GM21526 (cell line): ENCODE results near the gene THSD7B.
"Not testable (repeated sequence)": the region's sequence is repeated elsewhere in the genome, so short reads cannot be mapped to it uniquely, and the experiment has no call there.

Experiments used
- ATAC-seq: cut with Tn5 transposase; IDR thresholded peaks from one replicate; pipeline ENCODE4 v1.9.1; 2021; ENCODE audit warnings: moderate library complexity; ENCODE audit not compliant: unreplicated experiment, low FRiP score

The THSD7B gene

GRCh38 chr2:136920652-136921333 lies 155.4 kb downstream of the THSD7B start:
- ATAC-seq: no peak

- ATAC-seq: no peak
Observed at GRCh38 chr2:136927156-136927555, 161.8 kb downstream of the THSD7B start.

DNA sequence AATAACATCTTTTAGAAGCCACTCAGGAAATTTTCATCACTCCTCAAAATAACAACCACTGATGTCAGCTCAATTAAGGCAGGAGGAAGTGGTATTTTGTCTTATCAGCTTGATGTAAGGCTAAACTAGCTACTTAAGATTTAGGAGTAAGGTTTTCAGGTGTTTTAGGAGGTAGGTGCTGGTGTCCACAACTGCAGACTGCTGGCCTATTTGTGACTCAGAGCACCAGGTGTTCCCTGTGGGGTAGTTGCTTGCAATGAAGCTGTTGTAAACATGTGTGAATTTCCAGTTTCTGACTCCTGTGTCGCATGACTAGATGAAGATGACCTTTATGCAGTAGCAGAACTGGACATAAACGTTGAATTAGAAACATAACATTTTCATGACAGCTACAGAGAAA lies 164.2 kb downstream of the THSD7B start:
- ATAC-seq: no peak

DNA sequence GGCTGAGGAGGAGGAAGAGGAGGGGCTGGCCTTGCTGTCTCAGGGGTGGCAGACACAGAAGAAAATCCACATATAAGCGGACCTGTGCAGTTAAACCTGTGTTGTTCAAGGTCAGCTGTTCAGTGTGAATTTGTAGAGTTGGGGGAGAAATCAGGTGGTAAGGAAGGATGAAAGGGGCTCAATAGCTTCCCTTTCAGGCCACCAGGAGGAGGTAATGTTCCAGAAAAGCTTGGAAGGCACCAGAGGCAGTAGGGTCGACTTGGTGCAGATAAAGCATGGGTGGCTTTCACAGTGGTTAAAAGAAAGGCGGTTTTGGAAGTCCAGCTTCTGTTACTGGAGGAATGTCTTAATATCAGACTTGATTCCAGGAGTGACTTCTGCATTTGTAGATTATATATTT lies 167.4 kb downstream of the THSD7B start:
- ATAC-seq: no peak

DNA sequence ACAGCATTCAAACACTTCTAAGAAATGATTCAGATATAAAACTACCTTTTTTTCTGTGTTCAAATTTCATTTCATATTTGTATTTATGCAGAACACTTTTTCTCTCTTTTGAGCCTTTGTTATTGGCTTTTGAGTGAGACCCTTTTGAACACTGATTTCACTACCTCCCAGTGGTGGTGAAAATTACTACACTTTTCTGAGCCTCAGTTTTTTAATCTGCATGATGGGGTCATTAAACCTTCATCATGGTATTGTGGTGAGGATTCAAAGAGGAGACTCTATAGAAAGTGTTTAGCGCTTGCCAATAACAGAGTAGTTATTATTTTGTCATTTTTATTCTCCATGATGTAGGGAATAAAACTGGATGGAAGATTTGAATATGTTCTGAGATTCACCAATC lies 169.8 kb downstream of the THSD7B start:
- ATAC-seq: no peak

GRCh38 chr2:136956050-136956449 lies 190.7 kb downstream of the THSD7B start:
- no peak for ATAC-seq

- ATAC-seq: no peak
Observed at GRCh38 chr2:136957044-136957443, 191.7 kb downstream of the THSD7B start.

DNA sequence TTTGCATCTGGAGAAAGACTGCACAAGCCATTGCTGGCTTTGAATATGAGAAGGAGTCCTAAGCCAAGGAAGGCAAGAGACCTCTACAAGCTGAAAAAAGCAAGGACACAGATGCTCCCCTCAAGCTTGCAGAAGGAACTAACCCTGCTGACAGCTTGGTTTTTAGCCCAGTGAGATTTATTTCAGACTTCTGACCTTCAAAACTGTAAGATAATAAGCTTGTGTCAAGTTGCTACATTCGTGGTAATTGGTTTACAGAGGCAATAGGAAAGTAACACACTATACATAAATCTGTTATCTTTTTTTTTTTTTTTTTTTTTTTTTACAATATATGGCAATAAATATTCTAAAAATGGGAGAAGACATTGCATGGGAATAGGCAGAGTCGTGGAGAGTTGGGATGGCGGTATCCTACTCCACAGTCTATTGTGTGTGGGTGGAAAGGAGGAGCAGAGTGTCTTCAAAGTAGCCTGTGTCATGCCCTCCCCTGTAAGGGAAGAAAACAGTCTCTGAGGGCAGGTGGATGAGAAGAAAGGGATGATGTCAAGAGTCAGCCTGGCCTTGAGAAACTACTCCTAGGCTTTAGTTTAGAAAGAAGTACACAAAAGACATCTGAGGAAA lies 196.9 kb downstream of the THSD7B start:
- no peak for ATAC-seq

DNA sequence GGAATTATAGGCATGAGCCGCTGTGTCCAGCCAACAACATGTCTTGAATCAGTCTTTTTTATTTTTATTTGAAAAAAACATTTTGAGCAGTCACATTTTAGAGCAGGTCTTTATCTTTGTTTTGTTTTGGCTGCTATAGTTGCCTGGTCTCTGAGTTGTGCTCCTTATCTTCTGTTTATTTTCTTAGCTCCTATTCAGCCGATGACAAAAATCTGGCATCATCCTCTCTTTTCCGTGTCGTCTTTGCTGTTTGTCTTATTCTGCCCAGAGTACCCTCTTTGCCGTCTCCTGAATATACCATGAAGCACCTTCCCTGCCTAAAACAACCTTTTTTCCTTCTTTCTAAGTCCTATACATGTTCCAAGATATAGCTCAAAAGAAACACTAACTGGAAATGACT lies 201.1 kb downstream of the THSD7B start:
- no peak for ATAC-seq

GRCh38 chr2:136980303-136980702 lies 215.0 kb downstream of the THSD7B start:
- ATAC-seq: no peak

GRCh38 chr2:136981689-136982088 lies 216.3 kb downstream of the THSD7B start:
- not testable (repeated sequence) for ATAC-seq

- ATAC-seq: no peak
Observed at GRCh38 chr2:136985044-136985443, 219.7 kb downstream of the THSD7B start.

DNA sequence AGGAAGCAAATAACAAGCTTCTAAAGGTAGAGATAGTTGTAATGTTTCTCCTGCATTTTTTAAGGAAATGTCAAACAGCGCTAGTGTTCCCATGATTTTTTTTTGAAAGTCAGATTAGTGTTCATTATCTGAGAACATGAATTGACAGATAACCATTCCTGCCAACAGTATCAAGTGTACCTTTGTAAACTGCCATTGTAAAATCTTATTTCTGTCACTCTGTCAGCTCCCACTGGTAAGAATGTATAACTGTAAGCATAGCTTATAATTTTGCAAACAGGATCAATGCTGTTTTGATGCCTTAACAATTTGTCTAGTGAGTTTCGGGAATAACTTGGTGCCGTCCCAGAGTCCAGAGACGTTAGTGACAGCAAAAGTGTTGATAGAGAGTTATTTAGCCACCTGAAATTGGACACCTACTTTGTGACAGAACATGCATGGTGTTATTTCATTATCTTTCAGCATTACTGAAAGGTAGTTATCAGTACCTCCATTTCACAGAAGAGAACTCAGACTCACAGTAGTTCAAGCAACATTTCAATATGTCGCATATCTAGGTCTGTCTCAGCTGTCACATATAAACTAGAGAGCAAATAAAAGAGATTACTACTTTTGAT lies 221.4 kb downstream of the THSD7B start:
- ATAC-seq: no peak

GRCh38 chr2:136990316-136990715 lies 225.0 kb downstream of the THSD7B start:
- no peak for ATAC-seq

DNA sequence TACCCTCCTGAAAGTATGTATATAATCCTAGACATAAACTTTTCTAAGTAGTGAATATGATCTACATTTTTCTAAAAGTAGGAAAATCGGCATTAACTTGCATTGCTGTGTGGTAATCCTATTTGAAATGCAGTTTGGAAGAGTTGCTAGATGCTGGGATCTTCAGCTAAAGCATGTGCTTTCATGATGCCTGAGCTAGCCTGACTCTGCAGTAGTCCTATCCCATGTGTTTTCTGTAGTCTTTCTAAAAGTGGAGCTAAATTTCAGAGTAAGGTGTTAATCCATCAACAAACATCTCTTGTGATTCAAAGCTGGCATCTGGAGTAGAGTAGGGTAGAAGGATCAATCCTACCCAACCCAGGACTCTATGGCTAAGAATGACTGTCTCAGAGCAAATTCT lies 229.4 kb downstream of the THSD7B start:
- ATAC-seq: no peak

- ATAC-seq: no peak
Observed at GRCh38 chr2:136997557-136997956, 232.2 kb downstream of the THSD7B start.

DNA sequence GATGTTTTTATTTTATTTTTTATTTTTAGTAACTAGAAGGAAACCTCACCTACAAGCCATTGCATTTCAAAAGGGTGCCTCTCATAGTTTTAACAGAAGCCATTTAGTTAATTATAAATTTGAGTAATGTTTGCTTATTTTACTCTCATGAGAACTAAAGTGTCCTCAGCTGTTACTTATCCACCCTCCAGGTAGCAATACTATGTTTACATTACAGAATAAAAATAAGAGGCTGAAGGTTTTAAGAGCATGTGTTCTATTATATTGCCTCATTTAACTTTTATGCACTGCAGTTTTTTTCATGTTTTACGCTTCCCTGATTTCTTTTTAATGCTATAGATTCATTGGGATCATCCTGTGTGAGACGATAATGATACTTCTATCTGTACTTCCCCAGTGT lies 235.5 kb downstream of the THSD7B start:
- ATAC-seq: no peak

DNA sequence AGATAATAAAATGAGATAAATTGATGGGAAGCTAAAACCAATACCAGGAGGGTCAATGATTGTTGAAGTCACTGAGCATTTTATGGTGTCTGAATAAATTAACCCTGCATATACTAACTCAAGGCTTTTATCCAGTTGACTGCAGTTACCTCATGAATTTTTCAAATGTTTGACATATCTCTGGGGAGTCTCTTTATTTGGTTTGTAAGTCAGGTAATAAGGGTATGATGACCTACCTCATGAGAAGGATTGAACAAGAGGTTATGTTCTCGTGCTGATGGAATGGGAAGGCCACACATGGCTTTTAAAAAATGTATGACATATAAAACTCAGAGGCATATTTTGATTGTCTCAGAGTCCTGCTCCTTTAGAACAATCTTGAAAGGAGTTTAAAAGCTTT lies 237.6 kb downstream of the THSD7B start:
- ATAC-seq: no peak

DNA sequence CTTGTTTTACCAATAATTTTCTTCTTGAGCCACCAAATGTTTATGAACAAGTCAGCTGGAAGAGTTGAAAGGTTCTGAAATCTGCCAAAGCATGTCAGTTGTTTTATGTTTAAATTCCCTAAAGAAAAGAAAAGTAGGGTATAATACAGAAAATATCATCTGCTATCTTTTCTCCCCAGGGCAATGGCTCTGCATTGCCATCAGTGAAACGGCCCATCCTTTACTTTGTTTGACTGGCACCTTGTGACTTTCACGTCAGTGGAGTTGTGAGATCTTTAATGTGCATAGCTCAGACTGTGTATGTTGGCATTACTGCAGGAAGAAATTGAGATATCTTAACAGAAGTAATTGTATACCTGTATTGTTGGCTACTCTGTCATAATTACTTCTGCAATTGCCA lies 239.9 kb downstream of the THSD7B start:
- ATAC-seq: no peak

- no peak for ATAC-seq
Observed at GRCh38 chr2:137007938-137008337, 242.6 kb downstream of the THSD7B start.

GRCh38 chr2:137009953-137010352 lies 244.6 kb downstream of the THSD7B start:
- ATAC-seq: no peak
